NCI-H2029 treated with DMSO at 0.1 percent for 48 hours (cell line): ENCODE measurements around the gene GAK.

Experiments
- DNase-seq: peaks from one replicate; lab custom pipeline; 2025; lab: John Stamatoyannopoulos, UW

Gene GAK

DNA sequence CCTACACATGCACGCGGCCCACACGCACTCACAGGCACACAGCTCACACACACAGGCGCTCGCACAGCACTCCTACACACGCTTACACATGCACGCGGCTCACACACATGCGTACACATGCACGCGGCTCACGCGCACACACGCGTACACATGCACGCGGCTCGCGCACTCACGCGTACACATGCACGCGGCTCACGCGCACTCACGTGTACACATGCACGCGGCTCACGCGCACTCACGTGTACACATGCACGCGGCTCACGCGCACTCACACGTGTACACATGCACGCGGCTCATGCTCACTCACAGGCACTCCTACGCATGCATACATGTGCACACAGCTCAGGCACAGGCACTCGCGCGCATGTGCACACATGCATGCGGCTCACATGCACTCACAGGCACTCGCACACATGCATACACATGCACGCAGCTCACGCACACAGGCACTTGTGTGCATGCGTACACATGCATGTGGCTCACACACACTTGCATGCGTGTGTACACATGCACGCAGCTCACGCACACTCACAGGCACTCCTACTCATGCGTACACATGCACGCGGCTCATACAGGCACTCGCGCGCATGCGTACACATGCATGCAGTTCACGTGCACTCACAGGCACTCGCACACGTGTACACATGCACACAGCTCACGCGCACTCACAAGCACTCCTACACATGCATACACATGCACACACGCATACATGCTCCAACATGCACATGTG lies 44.9 kb downstream of the GAK start:
- DNase-seq, result no peak

DNA sequence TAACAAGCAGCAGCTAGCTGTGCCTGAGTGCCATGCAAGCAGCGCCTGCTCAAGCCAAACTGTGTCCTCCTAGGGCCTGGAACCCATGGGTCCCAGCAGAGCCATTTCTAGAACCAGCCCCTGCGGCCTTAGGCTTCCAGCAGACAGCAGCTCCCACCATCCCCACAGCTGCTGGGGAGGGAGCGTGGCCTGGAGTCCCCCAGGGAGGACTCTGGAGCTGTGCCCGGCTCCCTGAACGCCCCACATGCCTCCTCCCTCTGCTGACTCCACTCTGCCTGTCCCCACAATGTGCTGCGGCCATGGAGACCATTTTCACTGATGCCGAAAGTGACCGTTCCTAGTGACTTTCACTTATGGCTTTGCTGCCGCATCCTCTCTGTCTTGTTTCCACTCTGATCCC lies 45.9 kb downstream of the GAK start:
- DNase-seq, result no peak

DNA sequence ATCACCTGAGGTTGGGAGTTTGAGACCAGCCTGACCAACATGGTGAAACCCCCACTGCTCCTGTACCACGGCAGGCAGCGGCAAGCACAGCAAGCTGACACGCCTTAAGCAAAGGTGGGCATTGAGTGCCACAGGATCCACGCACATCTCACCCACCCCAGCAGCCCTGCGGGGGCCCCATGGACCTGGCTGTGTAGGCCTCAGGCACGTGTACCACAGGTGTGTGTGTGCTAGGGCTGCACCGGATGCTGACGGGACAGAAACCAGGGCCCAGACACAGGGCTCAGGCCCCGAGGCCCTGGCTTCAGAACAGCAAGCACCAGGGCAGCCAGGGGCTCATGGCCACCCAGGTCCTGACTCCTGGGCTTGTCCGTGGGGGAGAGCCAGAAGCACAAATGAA lies 46.8 kb downstream of the GAK start:
- no peak for DNase-seq

DNA sequence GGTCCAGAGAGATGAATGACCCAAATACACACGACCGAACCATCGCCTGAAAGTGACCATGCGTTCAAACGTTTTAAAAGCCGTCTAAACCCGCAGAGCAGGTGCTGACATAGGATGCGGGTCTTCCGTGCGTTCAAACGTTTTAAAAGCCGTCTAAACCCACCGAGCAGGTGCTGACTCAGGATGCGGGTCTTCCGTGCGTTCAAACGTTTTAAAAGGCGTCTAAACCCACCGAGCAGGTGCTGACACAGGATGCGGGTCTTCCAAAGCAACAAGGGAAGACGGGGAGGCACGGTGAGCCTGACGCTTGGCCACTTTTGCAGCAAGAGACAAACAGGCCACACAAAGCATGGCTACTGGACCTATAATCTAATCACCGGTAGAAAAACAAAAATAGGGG lies 47.2 kb downstream of the GAK start:
- DNase-seq, result no peak

DNA sequence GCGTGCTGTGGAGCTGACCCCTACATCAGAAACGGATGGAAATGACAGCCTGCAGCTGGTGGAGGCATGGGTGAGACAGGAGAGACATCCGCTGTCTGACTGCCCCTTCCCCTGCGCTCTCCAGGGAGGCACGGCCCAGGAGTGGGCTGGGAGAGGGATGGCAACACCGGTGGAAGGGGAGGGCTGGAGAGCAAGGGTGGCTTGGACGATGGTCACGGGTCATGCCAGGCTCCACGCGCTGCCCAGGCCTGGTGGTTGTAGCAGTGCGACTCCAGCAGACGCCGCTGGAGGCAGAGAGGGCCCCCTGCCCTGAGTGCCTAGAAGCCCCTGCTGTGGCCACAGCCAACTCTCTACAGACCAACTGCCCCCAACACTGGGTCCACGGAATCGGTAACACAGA lies 47.9 kb downstream of the GAK start:
- DNase-seq, result no peak

DNA sequence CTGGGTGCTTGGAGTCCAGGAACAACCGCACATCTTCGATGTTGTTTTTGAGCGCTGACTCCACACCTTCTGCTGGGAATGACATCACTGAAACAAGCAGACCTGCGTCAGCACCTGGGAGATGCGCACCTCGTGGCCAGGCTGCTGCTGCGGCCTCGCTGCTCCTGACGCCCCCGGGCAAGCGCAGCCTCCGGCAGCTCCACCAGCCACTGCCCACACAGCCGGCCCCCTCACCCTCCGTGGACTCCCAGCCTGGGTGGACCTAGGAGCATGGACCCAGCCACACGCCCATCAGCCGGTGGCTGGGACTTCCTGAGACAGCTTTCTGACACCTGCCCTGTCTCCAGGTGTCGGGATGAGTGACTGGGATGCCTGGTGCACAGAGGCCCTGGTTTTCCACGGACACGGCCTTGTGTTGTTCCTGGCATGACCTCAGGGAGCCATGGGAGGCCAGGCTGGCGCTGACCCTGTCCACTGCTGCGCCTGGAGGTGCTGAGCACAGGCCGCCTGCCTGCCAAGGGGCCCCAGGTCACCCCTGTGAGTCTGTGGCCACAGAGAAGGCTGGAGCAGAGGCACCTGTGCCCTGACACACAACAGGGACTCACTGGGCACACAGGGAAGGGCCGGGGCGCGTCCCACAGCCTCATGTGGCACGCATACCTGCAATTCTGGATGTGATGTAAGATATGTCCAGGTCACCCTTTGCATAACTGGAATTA lies 48.6 kb downstream of the GAK start:
- DNase-seq, result no peak

DNA sequence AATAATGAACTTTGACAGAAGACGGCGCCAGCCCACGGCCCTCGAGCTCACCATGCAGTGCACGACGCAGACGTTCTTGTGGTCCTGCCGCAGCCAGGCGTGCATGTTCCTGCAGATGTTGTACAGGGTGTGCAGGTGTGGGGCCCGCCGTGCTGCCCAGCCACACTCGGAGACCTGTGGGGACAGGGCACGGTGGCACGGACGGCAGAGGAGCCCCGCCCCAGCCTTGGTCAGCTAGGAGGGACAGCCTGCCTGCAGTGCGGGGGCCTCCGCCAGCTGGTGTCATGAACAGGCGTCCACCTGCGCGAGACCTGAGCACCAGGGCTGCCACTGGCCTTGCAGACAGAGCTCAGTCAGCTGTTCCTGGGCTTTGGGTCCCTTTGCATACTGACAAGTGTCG lies 49.5 kb downstream of the GAK start:
- DNase-seq, result no peak

DNA sequence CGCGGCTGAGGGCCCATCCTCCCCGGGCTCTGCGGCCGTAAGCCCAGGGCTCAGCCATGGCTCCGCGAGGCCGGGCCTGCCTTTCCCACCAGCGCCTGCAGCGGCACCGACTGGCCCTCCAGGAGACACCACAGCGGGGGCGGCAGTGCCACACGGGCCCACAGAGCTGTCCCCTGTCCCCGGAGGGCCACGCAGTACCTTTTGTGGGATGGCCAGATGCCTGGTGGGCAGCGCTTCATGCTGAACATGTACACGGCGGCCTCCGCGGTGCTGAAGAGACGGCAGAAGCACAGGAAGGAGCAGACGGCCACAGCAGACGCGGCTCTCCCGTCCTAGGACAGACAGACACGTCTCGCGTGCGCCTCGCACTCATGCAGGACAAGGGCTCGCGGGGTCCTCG lies 50.4 kb downstream of the GAK start:
- DNase-seq, result no peak

DNA sequence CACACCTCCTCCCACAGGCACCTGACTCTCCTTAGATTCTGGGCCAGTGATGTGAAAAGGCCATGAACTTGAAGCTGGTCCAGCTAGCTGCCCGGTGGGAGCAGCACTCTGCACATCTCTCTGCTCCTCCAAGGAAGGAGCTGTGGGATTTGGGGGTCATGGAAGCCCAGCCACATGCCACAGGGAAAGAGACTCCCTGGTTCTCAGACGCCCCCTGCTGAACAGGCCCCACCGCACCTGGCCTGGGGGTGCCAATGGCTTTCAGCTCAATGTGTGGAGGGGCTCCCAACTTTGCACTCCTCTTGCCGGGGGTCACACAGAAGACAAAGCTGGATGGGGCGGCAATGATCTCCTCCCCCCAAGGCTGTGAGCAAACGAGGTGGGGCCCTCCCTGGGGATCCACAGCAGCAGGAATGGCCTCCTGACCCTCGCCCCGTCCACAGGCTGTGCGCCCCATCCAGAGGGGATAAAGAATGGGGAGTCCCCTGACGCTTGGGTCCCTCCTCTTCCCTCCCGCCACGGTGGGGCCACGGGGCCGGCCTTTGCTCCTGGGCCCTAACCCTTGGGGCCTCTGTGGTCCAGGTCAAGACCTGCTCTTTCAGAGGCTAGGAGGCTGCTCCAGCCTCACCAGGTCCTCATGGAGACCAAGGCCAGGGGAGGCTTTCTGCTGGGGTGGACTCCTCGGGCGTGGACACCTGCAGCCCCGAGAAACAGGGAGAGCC lies 51.3 kb downstream of the GAK start:
- DNase-seq, result no peak

DNA sequence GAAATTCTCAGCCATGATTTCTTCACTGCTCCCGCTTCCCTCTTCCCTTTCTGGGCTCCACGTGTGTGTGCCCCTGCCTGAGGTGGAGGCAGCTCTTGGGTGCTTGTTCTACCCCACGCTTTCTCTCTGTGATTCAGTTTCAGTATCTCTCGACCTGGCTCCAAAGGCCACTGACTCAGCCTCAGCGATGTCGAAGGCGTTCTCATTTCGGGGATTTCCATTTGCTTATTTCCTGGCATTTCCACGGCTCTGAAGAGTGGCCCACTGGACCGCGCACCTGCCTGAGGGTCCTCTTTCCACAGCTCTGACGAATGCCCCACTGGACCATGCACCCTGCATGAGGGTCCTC lies 52.4 kb downstream of the GAK start:
- DNase-seq, result no peak

DNA sequence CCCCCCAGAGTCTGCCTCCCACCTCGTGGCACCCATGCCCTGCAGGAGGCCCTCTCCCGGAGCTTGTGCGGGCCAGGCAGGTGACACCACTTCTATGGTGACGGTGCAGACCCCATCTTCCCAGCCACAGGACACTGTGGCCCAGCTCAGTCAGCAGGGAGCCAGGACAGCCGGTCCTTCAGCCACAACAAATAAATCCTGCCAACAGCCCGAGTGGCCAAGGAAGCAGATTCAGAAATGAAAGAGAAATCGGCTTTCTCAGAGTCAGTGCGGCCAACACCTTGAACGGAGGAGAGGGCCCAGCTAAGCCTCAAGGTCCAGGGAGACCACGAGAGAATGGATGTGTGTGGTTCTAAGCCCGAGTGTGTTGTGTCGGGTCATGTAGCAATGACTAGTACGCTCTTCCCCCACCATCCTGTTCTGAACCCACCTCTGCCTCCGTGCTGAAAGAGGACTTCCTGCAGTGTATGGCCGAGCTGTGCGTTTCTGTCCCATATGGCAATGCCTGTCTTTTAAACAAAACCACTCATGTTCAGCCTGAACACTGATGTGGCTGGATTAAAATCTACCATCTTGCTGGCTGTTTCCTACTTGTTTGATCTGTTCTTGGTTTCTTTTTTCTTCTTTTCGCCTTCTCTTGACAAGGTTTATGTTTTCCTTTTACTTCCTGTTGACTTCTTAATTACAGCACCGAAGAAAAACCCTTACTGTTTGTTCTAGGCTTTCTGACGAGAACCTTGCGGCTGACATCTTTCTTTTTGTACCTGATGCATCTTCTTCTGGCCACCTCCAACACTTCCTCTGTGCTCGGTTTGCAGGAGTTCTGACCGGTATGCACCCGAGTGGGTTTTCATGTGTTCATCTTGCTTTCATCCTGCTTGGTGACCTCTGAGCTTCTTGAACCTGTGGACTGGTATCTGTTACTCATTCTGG lies 53.1 kb downstream of the GAK start:
- DNase-seq, result no peak

DNA sequence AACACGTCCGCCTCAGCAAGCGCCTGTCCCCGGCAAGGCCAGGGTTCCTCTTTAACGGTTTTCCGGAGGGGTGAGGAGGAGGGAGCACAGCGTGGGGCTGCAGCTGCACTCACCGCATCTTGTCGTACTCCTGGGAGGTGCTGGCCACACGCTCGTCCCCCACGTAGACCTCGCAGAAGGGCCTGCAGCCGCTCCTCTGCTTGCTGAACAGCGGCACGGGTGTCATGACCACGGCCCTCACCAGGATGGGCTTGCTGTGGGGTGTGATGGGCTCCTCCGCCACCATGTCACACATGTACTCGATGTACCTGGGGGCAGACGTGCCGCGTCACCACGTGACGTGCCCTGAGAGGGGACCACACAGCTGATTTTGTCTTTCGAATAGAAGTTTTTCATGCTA lies 54.6 kb downstream of the GAK start:
- no peak for DNase-seq

DNA sequence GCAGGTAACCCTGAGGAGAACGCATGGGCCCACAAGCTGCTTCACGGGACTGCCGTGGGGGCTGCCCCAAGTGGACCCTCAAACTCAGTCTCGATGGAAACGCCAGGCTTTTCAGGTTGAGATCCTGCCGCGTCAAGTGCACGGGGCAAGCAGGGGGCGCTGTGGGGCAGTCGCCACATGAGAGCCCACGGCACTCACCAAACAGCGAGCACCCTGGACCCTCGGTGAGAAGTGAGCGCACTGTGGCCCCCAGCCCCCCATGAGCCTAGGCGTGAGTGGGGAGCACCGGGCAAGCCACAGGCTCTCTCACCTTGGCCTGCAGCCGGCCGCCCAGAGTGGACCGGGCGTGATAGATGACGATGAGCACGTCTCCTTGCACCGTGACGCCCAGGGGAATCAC lies 55.3 kb downstream of the GAK start:
- DNase-seq, result no peak

DNA sequence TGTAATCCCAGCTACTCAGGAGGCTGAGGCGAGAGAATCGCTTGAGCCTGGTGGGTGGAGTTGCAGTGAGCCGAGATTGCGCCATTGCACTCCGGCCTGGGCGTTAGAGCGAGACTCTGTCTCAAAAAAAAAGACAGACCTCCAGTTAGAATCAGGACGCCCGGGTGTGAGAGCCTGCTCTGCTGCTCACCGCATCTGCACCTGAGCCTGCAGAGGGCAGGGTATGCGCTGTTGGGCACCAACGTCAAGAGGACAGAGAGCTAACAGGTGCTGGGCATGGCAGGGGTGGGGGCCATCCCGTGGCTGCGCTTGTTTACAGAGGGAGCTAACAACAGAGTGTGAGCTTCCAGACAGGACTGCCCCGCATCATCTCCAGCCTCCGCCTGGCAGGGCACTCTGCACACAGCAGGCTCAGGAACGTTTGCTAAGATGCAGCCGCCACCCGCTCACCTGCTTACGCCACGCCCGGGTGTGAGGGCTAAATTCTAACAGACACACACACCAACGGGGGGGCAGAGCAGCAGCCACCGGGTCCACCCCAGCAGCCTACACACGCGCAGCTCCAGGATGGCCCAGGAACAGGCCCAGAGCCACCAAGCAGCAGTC lies 56.2 kb downstream of the GAK start:
- no peak for DNase-seq

DNA sequence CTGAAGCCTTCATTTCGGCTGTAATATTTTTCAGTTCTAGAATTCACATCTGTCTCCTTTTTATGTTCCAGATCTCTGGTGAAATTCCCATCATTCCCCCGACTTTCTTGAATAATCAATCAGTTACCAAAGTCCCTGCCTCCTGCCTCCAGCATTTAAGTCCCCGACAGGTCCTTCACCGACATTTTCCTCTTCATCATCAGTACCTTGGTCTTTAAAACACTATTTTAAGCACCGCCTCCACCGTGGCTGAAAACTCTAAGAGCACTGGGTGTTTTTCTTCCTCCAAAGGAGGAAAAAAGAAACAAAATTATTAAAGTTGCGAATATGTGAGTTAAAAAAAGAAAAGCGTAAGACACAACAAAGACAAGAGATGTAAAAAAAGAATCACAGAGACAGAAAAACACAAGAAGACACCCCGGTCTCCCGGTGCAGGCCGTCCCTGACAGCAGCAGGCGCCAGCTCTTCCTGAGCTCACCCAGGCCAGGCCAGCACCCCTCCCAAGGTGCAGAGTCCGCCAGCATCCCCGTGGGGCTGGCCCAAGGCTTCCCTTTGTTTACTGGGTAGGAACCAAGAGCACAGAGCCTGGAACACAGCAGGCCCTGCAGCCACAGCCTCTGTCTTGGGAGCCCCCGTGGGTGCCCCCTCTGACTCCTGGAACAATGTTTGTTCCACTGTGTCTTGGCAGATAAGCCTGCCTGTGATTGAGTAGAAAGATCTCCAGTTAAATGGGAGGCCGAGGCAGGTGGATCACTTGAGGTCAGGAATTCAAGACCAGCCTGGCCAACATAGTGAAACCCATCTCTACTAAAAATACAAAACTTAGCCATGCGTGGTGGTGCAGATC lies 56.9 kb downstream of the GAK start:
- DNase-seq, result no peak

DNA sequence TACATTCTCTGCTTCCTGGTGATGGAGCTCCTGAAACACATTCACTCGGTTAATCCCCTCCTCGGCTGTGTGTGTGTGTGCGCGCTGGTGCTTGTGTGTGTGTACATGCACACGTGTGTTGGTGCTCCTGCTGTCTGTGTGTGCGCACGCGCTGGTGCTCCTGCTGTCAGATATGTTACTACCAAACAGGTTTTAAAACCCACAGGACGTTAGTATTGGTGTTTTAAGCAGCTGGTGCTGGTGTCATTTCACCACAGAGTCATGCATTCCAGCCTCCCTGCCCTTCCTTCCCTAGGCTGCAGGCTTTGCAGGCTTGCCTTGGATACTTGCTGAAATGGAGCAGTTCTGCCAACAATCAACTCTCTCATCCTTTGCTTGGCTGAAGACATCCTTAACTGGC lies 58.1 kb downstream of the GAK start:
- no peak for DNase-seq

DNA sequence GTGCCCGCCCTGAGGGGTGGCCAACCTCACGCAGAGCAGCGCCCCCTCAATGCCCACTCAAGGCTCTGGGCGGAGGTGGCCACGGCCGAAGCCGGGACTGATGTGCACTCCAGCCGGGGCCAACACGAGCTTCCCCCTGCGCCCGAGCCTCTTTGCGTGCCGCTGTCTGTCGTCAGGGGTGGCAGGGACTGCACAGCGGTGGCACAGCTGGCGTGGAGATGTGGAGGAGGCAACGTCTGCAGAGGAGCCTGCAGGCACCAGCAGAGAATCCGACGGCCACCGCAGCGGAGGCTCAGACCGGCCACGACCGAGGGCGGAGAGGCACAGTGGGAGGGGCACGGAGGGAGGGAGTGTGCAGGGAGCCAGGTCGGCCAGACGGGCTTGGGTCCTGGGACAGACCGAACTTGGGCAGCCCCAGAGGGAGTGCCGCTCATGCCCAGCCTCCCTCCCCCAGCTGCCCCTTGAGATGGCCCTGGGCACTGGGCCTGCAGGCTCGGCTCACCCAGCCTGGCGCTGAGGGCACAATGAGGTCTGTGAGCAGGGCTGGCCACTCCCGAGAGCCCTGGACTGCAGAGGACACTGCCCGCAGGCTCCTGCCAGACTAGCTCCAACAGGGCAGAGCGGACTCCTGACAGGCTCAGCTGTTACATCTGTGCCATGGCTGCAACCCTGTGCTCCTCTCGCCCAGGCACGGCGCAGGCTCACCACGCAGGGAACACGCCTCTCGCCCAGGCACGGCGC lies 59.7 kb downstream of the GAK start:
- DNase-seq, result no peak

DNA sequence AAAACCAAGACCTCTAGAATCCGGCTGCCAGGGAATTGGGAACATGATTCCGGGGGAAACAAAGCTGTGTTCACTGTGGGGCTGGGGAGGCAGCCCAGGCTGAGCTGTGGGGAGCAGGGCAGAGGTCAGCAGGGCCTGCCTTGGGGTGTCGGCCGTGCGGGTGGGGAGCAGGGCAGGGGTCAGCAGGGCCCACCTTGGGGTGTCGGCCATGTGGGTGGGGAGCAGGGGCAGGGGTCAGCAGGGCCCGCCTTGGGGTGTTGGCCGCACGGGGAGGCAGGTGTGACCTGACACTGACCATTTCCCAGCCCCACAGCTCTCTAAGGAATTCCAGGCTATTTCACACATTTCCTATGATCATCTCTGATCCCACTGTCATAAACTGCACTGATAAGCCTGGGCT lies 60.6 kb downstream of the GAK start:
- no peak for DNase-seq

DNA sequence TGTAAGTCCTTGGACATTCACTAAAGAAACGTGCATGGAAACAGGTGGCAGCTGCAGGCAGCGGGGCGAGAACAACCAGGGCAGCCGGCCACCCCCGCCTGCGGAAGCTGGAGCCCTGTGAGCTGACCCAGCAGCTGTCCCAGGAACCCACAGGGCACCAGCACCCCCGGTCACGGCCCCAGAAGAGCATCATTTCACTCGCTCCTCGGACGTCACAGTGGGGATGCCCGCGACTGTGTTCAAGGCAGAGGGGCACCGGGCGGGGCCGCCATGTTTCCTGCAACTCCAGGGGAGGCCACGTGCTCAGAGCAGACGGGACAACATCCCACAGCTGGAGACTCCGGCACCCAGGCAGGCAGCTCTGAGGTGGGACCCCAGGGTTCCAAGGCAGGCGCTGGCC lies 61.2 kb downstream of the GAK start:
- no peak for DNase-seq

DNA sequence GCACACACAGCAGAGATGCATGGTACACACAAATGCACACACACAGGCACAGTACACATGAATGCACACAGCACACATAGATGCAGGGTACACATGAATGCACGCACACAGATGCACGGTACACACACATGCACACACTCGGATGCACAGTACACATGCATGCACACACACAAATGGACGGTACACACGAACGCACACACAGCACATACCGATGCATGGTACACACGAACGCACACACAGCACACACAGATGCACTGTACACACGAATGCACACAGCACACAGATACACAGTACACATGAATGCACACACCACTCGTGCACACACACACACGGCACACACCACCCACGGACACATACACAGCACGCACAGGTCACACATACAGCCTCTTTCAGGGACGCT lies 62.3 kb downstream of the GAK start:
- no peak for DNase-seq
